CD4-positive, CD25-positive, alpha-beta regulatory T cell (primary cell): Measurements from ENCODE around the gene MS4A7. TPM values are rescaled to one million over a fixed set of nuclear protein-coding genes. Genes with fewer than 3 reads are reported as not detected.
A peak's percentile ranks its signal among the peaks of the same experiment; 100 is the strongest.

Experiments
- ATAC-seq, 2 donors: fragments of 150-1000 bp; cut with Tn5 transposase; one replicate each; pipeline ENCODE4 v1.10.0; 2021; ENCODE audit warnings: low read depth in 2 of 2, moderate number of reproducible peaks in 2 of 2, moderate library complexity in 1 of 2
- DNase-seq, 3 donors: peaks; one replicate each; pipeline versions ENCODE4 v3.0.0 to v3.0.0-alpha.2; 2012 to 2022; ENCODE audit warnings: mixed read lengths in 1 of 3
- H3K27ac ChIP-seq: one replicate; pipeline ENCODE4 v1.7.0; 2013; ENCODE audit warnings: mild to moderate bottlenecking, low read length; ENCODE audit not compliant: insufficient read depth, poor library complexity, severe bottlenecking
- H3K27me3 ChIP-seq: one replicate; pipeline ENCODE4 v1.7.0; 2013; ENCODE audit warnings: low read length; ENCODE audit not compliant: control insufficient read depth, insufficient read depth
- H3K36me3 ChIP-seq: one replicate; pipeline ENCODE4 v1.7.0; 2013; ENCODE audit warnings: mild to moderate bottlenecking, low read length, moderate library complexity; ENCODE audit not compliant: control insufficient read depth, insufficient read depth
- H3K4me1 ChIP-seq: 2 replicates; pipeline ENCODE4 v1.7.0; 2013; ENCODE audit warnings: mild to moderate bottlenecking, low read length; ENCODE audit not compliant: insufficient read depth, control insufficient read depth, poor library complexity, severe bottlenecking
- H3K4me3 ChIP-seq: one replicate; pipeline ENCODE4 v1.7.0; 2013; ENCODE audit warnings: low read depth, mild to moderate bottlenecking, low read length, moderate library complexity
- H3K9me3 ChIP-seq, 2 experiments: 1 replicate in 1 of 2; 2 replicates in 1 of 2; pipeline ENCODE4 v1.7.0; 2013; ENCODE audit warnings: low read length in 2 of 2, mild to moderate bottlenecking in 1 of 2, moderate library complexity in 1 of 2; ENCODE audit not compliant: control insufficient read depth in 2 of 2
- H3K27ac Mint-ChIP-seq, 3 donors: one replicate each; pipeline ENCODE4 v1.8.0; 2020 to 2022; ENCODE audit warnings: mild to moderate bottlenecking in 3 of 3, mixed read lengths in 3 of 3, moderate library complexity in 2 of 3
- H3K27me3 Mint-ChIP-seq: one replicate; pipeline ENCODE4 v1.8.0; 2022; ENCODE audit warnings: mild to moderate bottlenecking, mixed read lengths
- H3K36me3 Mint-ChIP-seq: one replicate; pipeline ENCODE4 v1.8.0; 2020; ENCODE audit warnings: mixed read lengths
- H3K4me1 Mint-ChIP-seq, 4 donors: one replicate each; pipeline ENCODE4 v1.8.0; 2020 to 2022; ENCODE audit warnings: mixed read lengths in 4 of 4, mild to moderate bottlenecking in 1 of 4
- H3K4me3 Mint-ChIP-seq, 4 donors: one replicate each; pipeline ENCODE4 v1.8.0; 2020 to 2022; ENCODE audit warnings: mild to moderate bottlenecking in 4 of 4, mixed read lengths in 4 of 4, moderate library complexity in 3 of 4
- H3K9me3 Mint-ChIP-seq, 7 donors: one replicate each; pipeline ENCODE4 v1.8.0; 2020 to 2022; ENCODE audit warnings: mixed read lengths in 7 of 7, mild to moderate bottlenecking in 3 of 7, moderate library complexity in 2 of 7
- polyA plus RNA-seq, 4 donors: library from polyadenylated mRNA; unstranded; fragments of 300-500 nt; fragmentation: Illumina TruSeq; gene quantifications; one replicate each; pipeline ENCODE4 v1.2.3, GENCODE V29; 2021
- total RNA-seq: library from RNA; stranded (reverse); gene quantifications from one replicate; pipeline ENCODE4 v1.2.3, GENCODE V29; 2022

MS4A7 gene
- total and polyA plus RNA-seq, 5 donors from 2014 or later = 0.40 to 0.86 (median 0.83) TPM; not detected in 2

GRCh38 chr11:60371854-60372253 lies 6.5 kb upstream of the MS4A7 start:
- ATAC-seq (no peak), DNase-seq (no peak)
- no peaks in the 10 kb centered on the region for H3K36me3 ChIP-seq
- H3K27me3 ChIP-seq = no peaks in the 10 kb centered on the region
- peaks cover 0 to 1% (median 0%) of the 10 kb centered on the region in 7 donors for H3K9me3 Mint-ChIP-seq
- H3K36me3 Mint-ChIP-seq = no peaks in the 10 kb centered on the region
- H3K4me1 ChIP-seq = no peaks in the 10 kb centered on the region
- H3K4me1 Mint-ChIP-seq = no peaks in the 10 kb centered on the region
- H3K27ac Mint-ChIP-seq = no peak overlapping the region
- H3K27ac ChIP-seq = no peak overlapping the region
- no peaks in the 10 kb centered on the region for H3K9me3 ChIP-seq
- peaks cover 7% of the 10 kb centered on the region for H3K27me3 Mint-ChIP-seq
- H3K4me3 ChIP-seq = no peak overlapping the region
- no peak overlapping the region for H3K4me3 Mint-ChIP-seq

- Mint-ChIP-seq H3K27me3 (peaks cover 7% of the 10 kb centered on the region), H3K36me3 (no peaks in the 10 kb centered on the region), H3K9me3 (peaks cover 0 to 1% (median 0%) of the 10 kb centered on the region in 7 donors), H3K4me1 (no peaks in the 10 kb centered on the region), H3K4me3 (no peak overlapping the region), H3K27ac (no peak overlapping the region)
- no peak overlapping the region for H3K4me3 ChIP-seq
- ATAC-seq (no peak), DNase-seq (no peak)
- H3K9me3 ChIP-seq = no peaks in the 10 kb centered on the region
- H3K4me1 ChIP-seq = no peaks in the 10 kb centered on the region
- no peaks in the 10 kb centered on the region for H3K27me3 ChIP-seq
- no peak overlapping the region for H3K27ac ChIP-seq
- H3K36me3 ChIP-seq = no peaks in the 10 kb centered on the region
These were observed 5.6 kb upstream of the MS4A7 start for GRCh38 chr11:60372767-60373166.

DNA sequence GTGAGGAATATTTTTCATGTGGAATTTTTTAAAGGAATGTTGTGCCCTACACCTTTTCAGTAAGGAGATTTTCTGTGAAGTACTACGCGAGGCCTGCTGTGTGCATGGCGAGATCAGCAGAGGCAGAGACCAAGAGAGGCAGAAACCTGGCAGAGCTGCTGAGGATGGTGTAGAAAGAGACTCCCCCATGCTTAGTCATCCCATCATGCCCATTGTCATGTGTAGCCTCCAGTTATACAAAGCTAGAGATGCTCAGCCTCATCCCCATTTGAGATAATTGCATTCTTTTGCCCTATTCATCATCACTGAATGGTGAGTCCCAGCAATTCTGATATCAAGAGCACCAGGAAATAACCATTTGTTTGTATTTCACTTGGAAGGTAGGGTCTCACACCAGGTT lies 3.0 kb upstream of the MS4A7 start:
- no peak for ATAC-seq
- Mint-ChIP-seq H3K9me3 (peaks cover 0 to 1% (median 0%) of the 10 kb centered on the region in 7 donors), H3K27ac (no peak overlapping the region), H3K4me3 (no peak overlapping the region), H3K4me1 (peaks cover 0 to 4% (median 3%) of the 10 kb centered on the region in 4 donors), H3K36me3 (no peaks in the 10 kb centered on the region), H3K27me3 (peaks cover 18% of the 10 kb centered on the region)
- Histone ChIP-seq H3K27ac (no peak overlapping the region), H3K9me3 (no peaks in the 10 kb centered on the region), H3K4me1 (no peaks in the 10 kb centered on the region), H3K36me3 (no peaks in the 10 kb centered on the region), H3K4me3 (no peak overlapping the region), H3K27me3 (peaks cover 2% of the 10 kb centered on the region)
- no peak for DNase-seq

DNA sequence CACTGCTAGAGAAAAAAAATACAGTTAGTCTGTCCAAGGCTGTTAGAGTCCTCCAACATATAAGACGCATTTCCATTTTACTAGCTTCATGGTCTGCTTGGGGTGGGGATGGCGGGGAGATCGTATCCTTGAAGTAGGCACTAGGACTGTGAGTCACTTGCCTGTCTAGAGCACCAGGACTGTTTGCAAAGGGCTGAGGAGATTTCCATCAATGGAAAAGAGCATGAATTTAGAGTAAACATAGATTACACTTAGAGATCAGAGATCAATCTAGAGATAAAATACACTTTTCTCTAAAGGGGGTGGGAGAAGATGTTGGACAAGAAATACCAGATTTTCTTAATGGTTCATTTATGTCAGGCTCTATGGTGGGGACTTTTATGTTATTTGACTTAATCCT lies 1.7 kb upstream of the MS4A7 start:
- H3K4me1 Mint-ChIP-seq = peaks cover 0 to 4% (median 3%) of the 10 kb centered on the region in 4 donors
- H3K27ac Mint-ChIP-seq = no peak overlapping the region
- peaks cover 22% of the 10 kb centered on the region for H3K27me3 Mint-ChIP-seq
- Histone ChIP-seq H3K4me1 (no peaks in the 10 kb centered on the region), H3K4me3 (no peak overlapping the region), H3K27me3 (peaks cover 2% of the 10 kb centered on the region), H3K9me3 (no peaks in the 10 kb centered on the region), H3K27ac (no peak overlapping the region), H3K36me3 (no peaks in the 10 kb centered on the region)
- no peaks in the 10 kb centered on the region for H3K36me3 Mint-ChIP-seq
- ATAC-seq (no peak), DNase-seq (no peak)
- H3K4me3 Mint-ChIP-seq = no peak overlapping the region
- peaks cover 0 to 1% (median 0%) of the 10 kb centered on the region in 7 donors for H3K9me3 Mint-ChIP-seq

GRCh38 chr11:60377401-60378136 lies 763 bp upstream of the MS4A7 start:
- no peak overlapping the region for H3K27ac ChIP-seq
- H3K27me3 ChIP-seq = peaks cover 2% of the 10 kb centered on the region
- ATAC-seq (peak in 1 of 2 donors; percentile 31), DNase-seq (no peak)
- no peaks in the 10 kb centered on the region for H3K36me3 ChIP-seq
- Mint-ChIP-seq H3K4me1 (peaks cover 0 to 4% (median 3%) of the 10 kb centered on the region in 4 donors), H3K27me3 (peaks cover 30% of the 10 kb centered on the region), H3K36me3 (no peaks in the 10 kb centered on the region), H3K4me3 (no peak overlapping the region), H3K9me3 (peaks cover 0 to 1% (median 0%) of the 10 kb centered on the region in 7 donors), H3K27ac (no peak overlapping the region)
- H3K4me1 ChIP-seq = no peaks in the 10 kb centered on the region
- H3K9me3 ChIP-seq = no peaks in the 10 kb centered on the region
- no peak overlapping the region for H3K4me3 ChIP-seq

DNA sequence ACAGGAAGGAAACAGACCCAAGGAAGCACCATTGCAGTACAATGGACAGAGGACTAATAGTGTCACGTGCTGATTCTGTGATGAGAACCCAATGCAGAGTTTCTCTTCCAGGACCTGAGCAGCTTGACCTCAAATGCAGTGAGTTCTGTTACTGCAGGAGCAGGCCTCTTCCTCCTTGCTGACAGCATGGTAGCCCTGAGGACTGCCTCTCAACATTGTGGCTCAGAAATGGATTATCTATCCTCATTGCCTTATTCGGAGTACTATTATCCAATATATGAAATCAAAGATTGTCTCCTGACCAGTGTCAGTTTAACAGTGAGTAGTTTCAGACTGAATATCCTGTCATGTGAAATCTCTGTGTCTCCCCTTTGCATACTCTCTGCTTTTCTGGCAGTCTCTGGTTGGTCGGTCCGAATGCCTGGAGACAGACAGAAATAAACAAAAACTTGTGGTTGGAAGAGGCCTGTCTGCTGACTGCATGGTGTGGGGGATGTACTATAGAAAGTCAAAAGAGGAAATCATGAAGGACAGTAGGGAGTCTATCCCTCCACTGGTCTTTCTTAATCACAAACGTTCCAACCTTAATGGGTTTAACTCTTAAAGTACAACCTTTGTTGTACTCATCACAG lies 11.1 kb downstream of the MS4A7 start:
- no peaks in the 10 kb centered on the region for H3K36me3 Mint-ChIP-seq
- Histone ChIP-seq H3K9me3 (no peaks in the 10 kb centered on the region), H3K27ac (no peak overlapping the region), H3K27me3 (peaks cover 6% of the 10 kb centered on the region), H3K4me1 (no peaks in the 10 kb centered on the region), H3K4me3 (no peak overlapping the region), H3K36me3 (no peaks in the 10 kb centered on the region)
- ATAC-seq = peak in 1 of 2 donors; percentile 45
- no peak overlapping the region for H3K27ac Mint-ChIP-seq
- no peaks in the 10 kb centered on the region for H3K4me1 Mint-ChIP-seq
- peaks cover 9% of the 10 kb centered on the region for H3K27me3 Mint-ChIP-seq
- peaks cover 0 to 3% (median 0%) of the 10 kb centered on the region in 7 donors for H3K9me3 Mint-ChIP-seq
- DNase-seq = no peak
- H3K4me3 Mint-ChIP-seq = no peak overlapping the region

DNA sequence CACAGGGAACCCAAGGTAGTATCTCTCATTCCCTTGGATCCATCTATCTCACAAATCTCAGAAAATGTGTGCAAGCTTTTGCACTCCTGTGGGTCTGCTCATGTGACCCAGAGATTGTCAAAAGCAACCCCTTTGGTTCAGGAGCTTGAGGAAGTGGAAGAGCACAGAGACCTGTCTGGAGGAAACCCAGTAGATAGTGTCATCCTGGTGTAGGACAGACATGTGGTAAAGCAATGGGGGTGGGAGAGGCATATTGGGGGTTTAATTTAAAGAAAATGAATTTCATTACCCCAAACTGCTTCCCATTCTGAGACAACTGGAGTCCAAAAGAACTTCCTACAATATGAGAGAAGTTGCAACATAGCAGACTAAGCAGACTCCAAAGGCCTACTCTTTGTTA lies 12.1 kb downstream of the MS4A7 start:
- no peak overlapping the region for H3K4me3 Mint-ChIP-seq
- no peaks in the 10 kb centered on the region for H3K36me3 Mint-ChIP-seq
- no peaks in the 10 kb centered on the region for H3K36me3 ChIP-seq

More for the DNA sequence above, 12.1 kb downstream of the MS4A7 start:
- DNase-seq (no peak), ATAC-seq (no peak)
- no peak overlapping the region for H3K27ac Mint-ChIP-seq
- peaks cover 0 to 3% (median 0%) of the 10 kb centered on the region in 7 donors for H3K9me3 Mint-ChIP-seq
- Histone ChIP-seq H3K4me1 (no peaks in the 10 kb centered on the region), H3K27me3 (peaks cover 6% of the 10 kb centered on the region), H3K4me3 (no peak overlapping the region), H3K27ac (no peak overlapping the region), H3K9me3 (no peaks in the 10 kb centered on the region)
- no peaks in the 10 kb centered on the region for H3K4me1 Mint-ChIP-seq
- H3K27me3 Mint-ChIP-seq = peaks cover 9% of the 10 kb centered on the region
